NOMO-1 treated with DMSO at 0.1 percent for 48 hours (cell line): ENCODE results near the gene L3MBTL1.
A peak's percentile ranks its signal among the peaks of the same experiment; 100 is the strongest.
"Not testable (repeated sequence)": the region's sequence is repeated elsewhere in the genome, so short reads cannot be mapped to it uniquely, and the experiment has no call there.

Experiments used
- DNase-seq: peaks from one replicate; lab custom pipeline; 2025; ENCODE audit not compliant: unreplicated experiment; lab: John Stamatoyannopoulos, UW

Gene L3MBTL1

GRCh38 chr20:43584448-43585136 lies 77.1 kb downstream of the L3MBTL1 start:
- DNase-seq = no peak

- DNase-seq = no peak
These were observed 79.1 kb downstream of the L3MBTL1 start for GRCh38 chr20:43586641-43587040.

DNA sequence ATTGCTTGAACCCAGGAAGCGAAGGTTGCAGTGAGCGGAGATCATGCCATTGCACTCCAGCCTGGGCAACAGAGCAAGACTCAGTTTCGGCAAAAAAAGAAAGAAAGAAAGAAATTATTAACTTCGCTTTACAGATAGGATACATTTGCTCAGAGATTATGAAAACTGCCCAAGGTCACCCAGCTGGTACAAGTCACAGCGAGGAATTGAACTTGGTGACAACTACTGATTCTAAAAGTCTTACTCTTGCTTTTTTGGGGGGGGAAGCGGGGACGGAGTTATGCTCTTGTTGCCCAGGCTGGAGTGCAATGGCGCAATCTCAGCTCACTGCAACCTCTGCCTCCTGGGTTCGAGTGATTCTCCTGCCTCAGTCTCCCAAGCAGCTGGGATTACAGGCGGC lies 81.0 kb downstream of the L3MBTL1 start:
- DNase-seq = not testable (repeated sequence)

DNA sequence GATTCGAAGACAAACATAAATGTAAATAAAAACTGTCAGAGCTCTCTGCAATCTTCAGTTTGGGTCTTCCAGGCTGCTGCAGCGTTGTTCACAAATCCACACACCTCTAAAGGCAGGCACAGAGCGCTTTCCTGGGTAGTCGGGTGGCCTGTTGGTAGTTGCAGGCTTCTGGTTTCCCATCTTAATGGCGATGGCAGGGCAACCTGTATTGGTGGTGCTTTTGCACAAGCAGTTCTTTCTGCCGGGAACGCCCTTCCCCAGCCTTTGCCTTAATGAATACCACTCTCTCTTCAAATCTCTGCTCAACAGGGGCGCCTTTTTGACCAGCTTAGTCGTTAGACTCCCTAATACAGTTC lies 82.5 kb downstream of the L3MBTL1 start:
- DNase-seq = peak; percentile 34

- peak; percentile 83 for DNase-seq
These were observed 83.2 kb downstream of the L3MBTL1 start, which contains the start of gene IFT52 for GRCh38 chr20:43590392-43591303. IFT52 (plus strand) TSS chr20:43590937; CDS start chr20:43594699, 3,762 bp downstream.
